Measurements from ENCODE around the gene RHOH. TPM values are rescaled to one million over a fixed set of nuclear protein-coding genes. Genes with fewer than 3 reads are reported as not detected.

RHOH gene
- total and polyA plus RNA-seq, 10 donors, result 51.4 to 112 (median 74.3) TPM

DNA sequence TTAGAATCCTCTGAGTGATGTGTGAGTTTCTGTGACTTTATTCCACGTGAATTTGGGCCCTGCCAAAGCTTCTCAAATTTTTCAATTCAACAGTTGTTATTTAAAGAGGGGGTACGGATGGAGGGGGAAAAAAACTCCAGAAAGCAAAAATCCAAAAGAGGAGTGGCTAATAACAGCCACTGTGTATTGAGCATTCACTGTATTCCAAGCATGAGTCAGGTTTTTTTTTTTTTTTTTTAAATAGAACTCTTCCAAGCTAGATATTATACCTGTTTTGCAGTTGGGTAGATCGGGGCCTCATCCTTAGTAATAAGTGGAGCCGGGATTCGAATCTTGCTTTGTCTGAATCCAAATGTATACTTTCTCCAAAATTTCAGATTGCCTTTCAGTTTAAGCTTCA is 6.4 kb upstream of the RHOH start:
- H3K4me3 ChIP-seq, result peak overlapping the region in 2 of 8 donors; percentile 1 to 79
- H3K27ac ChIP-seq, result peak overlapping the region in 7 of 8 donors; percentile 26 to 94 (median 86)
- intact Hi-C loops (cut with DNase I; ENCODE audit: low total_unique reads), result no loop called here

DNA sequence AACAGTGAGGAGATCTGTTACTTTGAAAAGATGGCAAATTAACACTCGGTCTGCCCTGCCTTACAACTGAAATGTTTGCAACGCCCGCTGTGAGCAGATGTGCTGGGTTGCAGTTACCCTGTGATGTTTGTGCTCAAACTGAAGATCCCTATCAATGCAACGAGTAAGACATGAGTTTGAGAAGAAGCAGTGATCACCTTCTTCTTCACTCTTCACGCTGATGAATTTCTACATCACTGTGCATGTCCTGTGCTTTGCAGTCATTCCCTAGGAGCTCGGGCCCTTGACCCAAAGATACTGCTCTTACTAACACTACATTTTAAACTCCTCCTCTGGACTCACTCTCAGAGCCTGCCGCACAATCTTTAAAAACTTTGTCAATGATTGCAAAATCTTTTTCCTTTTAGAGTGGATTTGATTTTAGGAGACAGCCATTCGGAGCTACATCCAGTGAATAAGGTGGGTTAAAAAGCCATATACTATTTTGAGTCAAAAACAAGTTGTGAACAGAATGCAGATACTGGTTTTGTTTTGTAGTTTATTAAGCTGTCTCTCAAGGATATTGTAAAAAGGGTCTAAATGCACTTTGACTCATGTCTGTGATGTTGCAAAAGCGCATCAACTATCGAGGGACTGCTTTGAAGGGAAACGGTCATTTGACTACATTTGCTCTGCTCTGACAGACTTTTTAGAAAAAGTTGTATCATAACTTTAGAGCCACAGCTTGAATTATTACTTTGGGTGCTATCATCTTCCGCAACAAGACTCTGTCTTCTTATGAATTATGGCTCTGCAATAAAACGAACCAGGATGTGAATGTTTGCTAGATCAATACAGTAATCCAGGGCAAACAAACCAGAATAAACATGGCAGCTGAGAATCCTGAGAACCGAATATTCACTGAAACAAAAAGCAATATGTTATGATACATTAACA is 5.7 kb upstream of the RHOH start:
- 48 to 61% (median 50%) methylated on average over 14 of the region's 14 CpGs for WGBS, 5 donors
- H3K9me3 ChIP-seq, result no peaks in the 10 kb centered on the region
- peak overlapping the region; percentile 26 to 94 (median 86) for H3K27ac ChIP-seq
- H3K4me3 ChIP-seq, result peak overlapping the region in 2 of 8 donors; percentile 1 to 79
- H3K27me3 ChIP-seq (replicated peaks in 1 of 7), result no peaks in the 10 kb centered on the region
- TF ChIP-seq POLR2A (IDR thresholded peaks at IDR 0.05), result no peak
- peak in 1 of 3 donors; percentile 28 for TF ChIP-seq POLR2AphosphoS5 (IDR thresholded peaks at IDR 0.05)
- TF ChIP-seq, protein P1, sequence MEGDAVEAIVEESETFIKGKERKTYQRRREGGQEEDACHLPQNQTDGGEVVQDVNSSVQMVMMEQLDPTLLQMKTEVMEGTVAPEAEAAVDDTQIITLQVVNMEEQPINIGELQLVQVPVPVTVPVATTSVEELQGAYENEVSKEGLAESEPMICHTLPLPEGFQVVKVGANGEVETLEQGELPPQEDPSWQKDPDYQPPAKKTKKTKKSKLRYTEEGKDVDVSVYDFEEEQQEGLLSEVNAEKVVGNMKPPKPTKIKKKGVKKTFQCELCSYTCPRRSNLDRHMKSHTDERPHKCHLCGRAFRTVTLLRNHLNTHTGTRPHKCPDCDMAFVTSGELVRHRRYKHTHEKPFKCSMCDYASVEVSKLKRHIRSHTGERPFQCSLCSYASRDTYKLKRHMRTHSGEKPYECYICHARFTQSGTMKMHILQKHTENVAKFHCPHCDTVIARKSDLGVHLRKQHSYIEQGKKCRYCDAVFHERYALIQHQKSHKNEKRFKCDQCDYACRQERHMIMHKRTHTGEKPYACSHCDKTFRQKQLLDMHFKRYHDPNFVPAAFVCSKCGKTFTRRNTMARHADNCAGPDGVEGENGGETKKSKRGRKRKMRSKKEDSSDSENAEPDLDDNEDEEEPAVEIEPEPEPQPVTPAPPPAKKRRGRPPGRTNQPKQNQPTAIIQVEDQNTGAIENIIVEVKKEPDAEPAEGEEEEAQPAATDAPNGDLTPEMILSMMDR (IDR thresholded peaks at IDR 0.05 in 8 of 11, conservative IDR thresholded peaks at IDR 0.05 in 3 of 11), result no peak
- intact Hi-C loops (cut with DNase I; ENCODE audit: low total_unique reads), result no loop called here
- peaks cover 3 to 93% (median 37%) of the 10 kb centered on the region in 6 donors for H3K4me1 ChIP-seq
- H3K36me3 ChIP-seq, result no peaks in the 10 kb centered on the region
- no peak for DNase-seq

More for the DNA sequence above, 6.4 kb upstream of the RHOH start:
- WGBS, 5 donors, result 82 to 91% (median 84%) methylated on average over 5 of the region's 5 CpGs
- H3K36me3 ChIP-seq, result no peaks in the 10 kb centered on the region
- no peaks in the 10 kb centered on the region for H3K9me3 ChIP-seq
- no peaks in the 10 kb centered on the region for H3K27me3 ChIP-seq (replicated peaks in 1 of 7)
- peaks cover 1 to 92% (median 36%) of the 10 kb centered on the region in 6 donors for H3K4me1 ChIP-seq
- TF ChIP-seq, protein P1 (IDR thresholded peaks at IDR 0.05 in 8 of 11, conservative IDR thresholded peaks at IDR 0.05 in 3 of 11), result no peak
- TF ChIP-seq POLR2AphosphoS5 (IDR thresholded peaks at IDR 0.05), result no peak
- TF ChIP-seq POLR2A (IDR thresholded peaks at IDR 0.05), result no peak
- DNase-seq, result no peak

DNA sequence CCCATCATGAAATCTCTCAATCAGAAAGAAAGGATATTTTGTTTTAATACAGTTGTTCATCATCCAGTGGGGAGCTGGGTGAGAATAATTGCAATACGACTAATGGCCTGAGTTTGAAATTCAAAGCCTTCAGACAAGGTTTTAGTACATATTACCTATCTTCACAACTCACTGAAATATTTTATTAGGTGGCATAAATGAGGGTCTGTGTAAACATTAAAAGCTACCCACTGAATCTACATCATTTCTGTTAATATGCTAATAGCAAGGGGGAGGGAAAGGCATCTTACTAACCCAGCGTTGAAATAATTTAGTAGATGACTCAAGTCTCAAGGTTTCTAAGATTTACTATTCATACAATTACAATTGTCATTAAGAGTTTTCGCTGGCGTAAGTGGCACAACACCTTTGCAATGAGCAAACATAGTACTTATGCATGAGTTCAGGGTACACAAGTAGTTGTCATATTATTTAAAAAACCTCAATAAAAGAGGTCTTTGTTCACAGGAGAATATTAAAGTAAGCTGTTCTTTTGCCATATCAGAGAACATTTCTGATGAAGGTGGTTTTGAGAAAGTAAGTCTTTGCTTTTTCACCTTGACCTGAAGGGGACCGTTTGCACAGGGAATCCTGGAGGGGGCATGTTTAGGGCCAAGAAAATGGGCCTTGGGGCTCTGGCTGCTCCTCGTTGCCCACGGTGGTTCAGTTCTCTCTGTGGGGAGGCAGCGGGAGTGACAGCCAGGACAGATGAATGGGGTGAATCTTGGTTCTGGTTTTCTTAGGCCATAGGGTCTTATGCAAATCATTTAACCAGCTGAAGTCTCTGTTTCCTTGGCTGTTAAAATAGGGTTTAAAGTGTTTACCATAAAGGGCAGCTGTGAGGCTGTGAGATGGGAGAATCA is 4.5 kb upstream of the RHOH start:
- peak overlapping the region; percentile 58 to 94 (median 86) for H3K27ac ChIP-seq
- intact Hi-C loops (cut with DNase I; ENCODE audit: low total_unique reads), result no loop called here

More for the DNA sequence above, 4.5 kb upstream of the RHOH start:
- no peaks in the 10 kb centered on the region for H3K36me3 ChIP-seq
- H3K4me3 ChIP-seq, result peak overlapping the region in 7 of 8 donors; percentile 1 to 79 (median 46)
- H3K9me3 ChIP-seq, result no peaks in the 10 kb centered on the region
- WGBS, 5 donors, result 57 to 74% (median 64%) methylated on average over 8 of the region's 8 CpGs
- DNase-seq, result no peak
- no peaks in the 10 kb centered on the region for H3K27me3 ChIP-seq (replicated peaks in 1 of 7)
- H3K4me1 ChIP-seq, result peaks cover 3 to 93% (median 40%) of the 10 kb centered on the region in 6 donors
- TF ChIP-seq, protein P1 (IDR thresholded peaks at IDR 0.05 in 8 of 11, conservative IDR thresholded peaks at IDR 0.05 in 3 of 11), result no peak
- TF ChIP-seq POLR2A (IDR thresholded peaks at IDR 0.05), result peak in 1 of 3 donors; percentile 52
- peak in 2 of 3 donors; percentile 65 to 67 for TF ChIP-seq POLR2AphosphoS5 (IDR thresholded peaks at IDR 0.05)

Measured in spleen (tissue), 11 donors.